A375 (cell line): Measurements from ENCODE around the gene CFAP61. TPM values are rescaled to one million over a fixed set of nuclear protein-coding genes. Genes with fewer than 3 reads are reported as not detected.

Experiments used
- small RNA-seq: library from RNA; depleted of rRNA; stranded (forward); fragments of <200 nt; gene quantifications from one replicate; pipeline ENCODE3, GENCODE V24; 2014
- total RNA-seq: library from RNA; depleted of rRNA; stranded (reverse); fragments of >200 nt; shearing (Covaris generic); gene quantifications from 2 replicates; pipeline ENCODE4 v1.2.3, GENCODE V29; 2014; rRNA removed

Gene CFAP61
- total RNA-seq, result 0.13 and 0.19 TPM in 2 replicates

DNA sequence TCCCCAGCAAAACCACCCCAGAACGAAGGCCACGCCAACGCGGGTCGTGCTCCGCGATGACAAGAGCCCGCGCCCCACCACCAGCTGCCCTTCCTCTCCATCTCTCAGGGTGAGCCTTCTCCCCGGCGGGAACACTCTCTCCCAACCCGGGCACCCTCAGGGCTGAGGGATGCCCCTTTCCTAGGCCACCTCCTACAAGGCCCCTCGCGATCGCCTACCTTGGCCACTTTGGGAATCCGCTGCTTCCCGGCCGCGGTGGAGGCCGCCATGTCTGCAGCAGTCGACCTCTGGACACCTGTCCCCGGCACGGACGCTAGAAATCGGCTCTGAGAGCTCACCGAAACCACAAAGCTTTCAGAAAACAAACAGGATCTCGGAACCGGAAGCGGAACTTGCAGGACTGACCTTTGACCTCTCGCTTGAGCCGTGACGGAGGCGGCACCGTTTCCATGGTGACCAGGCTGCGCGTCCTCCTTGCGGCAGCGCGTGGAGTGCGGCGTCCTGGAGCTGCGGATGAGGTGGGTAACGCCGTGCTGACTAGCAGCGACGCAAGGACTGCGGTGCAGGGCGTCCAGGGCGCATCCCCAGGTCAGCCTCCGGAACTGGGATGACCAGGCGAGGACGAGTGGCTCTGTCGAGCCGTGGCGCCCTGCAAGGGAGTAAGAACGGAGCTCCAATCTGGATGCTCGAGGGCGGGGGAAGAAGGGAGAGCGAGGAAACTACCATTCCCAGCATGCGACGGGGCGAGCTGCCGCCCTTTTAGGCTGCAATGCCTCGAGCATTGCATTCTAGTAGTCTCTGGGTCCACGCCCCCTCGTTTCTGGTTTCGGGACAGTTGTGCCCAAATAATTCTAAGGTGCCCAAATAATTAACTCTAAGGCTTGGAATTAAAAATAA is at the start of gene CFAP61, which contains the start of gene CRNKL1:
TSS of gene CFAP61 (plus strand) at position 459 of the 897 bp plus-strand sequence. CDS start 4,122 bp downstream, outside the sequence.
TSS of gene CRNKL1 (minus strand) at position 393 of the 897 bp plus-strand sequence. CDS start at position 269, 124 bp downstream.

DNA sequence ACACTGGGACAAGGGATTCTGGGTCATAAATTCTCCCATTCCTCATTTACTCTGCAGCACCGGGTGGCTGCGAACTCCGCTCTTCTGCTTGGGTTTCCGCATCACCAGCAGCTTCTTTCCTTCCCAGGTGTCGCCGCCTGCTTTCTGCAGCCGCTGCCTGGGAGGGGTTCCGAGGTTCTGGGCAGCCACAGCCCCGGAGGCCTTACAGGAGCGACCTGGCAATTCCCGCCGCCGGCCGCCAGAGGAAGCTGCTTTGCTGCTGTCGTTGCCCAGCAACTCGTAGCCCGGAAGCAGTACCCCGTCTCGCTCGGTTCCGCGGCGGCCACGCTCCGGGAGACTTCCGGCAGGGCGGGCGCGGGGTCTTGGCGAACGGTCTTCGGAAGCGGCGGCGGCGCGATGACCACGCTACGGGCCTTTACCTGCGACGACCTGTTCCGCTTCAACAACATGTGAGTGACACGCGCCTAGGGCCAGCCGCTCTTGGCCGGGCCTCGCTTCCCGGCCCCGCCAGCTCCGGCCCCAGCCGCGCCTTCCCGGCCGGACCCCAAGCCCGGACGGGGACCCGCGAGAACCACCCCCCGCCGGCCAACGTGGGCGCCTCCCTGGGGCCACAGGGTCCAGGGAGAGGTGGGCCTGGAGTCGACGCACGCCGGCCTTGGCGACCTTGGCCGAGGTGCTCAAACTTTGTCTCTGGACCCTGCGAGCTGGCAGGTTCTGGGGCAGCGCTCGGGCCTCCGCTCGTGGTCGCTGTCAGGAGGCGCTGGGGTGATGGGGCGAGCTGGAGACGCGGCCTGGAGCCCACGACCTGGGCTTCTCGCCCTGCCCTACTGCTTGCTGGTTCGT is 35.1 kb upstream of the CFAP61 start, which contains the start of gene NAA20:
TSS of gene NAA20 (plus strand) at position 362 of the 843 bp plus-strand sequence. CDS start at position 397, 35 bp downstream.

DNA sequence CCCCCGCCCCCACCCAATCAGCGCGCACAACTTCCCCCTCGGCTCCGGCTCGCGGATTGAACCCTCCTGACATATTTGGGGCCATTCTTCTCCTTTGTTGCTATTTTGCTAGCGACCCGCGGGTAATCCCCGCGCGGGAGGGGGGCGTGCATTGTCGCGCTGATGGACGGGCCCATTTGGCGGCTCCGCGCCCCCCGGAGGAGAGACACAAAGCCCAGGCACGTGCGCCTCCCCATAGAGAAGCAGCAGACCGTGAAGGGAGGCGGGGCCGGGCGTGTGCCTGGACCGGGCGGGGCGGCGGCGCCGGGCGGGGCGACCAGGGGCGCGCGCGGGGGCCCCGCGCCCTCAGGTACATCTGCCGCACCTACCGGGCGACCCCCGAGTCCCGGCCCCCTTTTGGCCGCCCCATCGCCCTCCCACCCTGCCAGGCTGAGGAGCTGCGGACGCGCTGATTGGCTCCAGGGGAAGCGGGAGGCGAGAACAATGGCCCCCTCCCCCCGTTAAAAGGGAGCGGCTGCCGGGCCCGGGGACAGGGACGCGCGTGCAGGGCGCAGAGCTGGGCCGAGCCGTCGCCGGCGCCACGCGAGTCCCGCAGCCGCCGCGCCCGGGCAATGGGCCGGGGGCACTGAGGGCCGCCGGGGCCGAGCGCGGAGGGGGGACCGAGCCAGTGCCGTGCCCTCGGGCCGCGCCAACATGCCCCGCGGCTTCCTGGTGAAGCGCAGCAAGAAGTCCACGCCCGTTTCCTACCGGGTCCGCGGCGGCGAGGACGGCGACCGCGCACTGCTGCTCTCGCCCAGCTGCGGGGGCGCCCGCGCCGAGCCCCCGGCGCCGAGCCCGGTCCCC is 315.5 kb downstream of the CFAP61 start, which contains the start of gene INSM1:
TSS of gene INSM1 (plus strand) at position 530 of the 843 bp plus-strand sequence. CDS start at position 694, 164 bp downstream.

Small RNAs within 50 kb of the gene (small RNA-seq; reads per million reads assigned to genes)
- gene RN7SL690P, result not detected

Other genes with a start within 250 kb of the CFAP61 start
- gene NAA20, start 35.2 kb upstream of the CFAP61 start, total RNA-seq, result 87.9 and 88.8 TPM in 2 replicates
- 28.7 and 38.7 TPM in 2 replicates for gene CRNKL1, start 66 bp upstream of the CFAP61 start, total RNA-seq